ENCODE results near the gene URB1. TPM values are rescaled to one million over a fixed set of nuclear protein-coding genes. Genes with fewer than 3 reads are reported as not detected.

The URB1 gene
- total and polyA plus RNA-seq, 9 of the 15 experiments (the other 6 are each of a cell fraction or from before 2014, with no cell fraction given) = 0.97 to 53.6 (median 21.5) TPM

GRCh38 chr21:32393677-32394001 is 827 bp upstream of the URB1 start:
- ChIA-PET CTCF (ENCODE audit: low intra/inter-chr PET ratio) (interaction anchor here (0.6 kb wide), 1 partner anchor 1010 kb away, joined by 3 read pairs; no protein-coding TSS in a partner anchor), POLR2A (interaction anchor here (1.2 to 1.5 kb wide), 3 partner anchors 8 to 207 kb away, joined by 4 to 7 read pairs (median 4); no protein-coding TSS in a partner anchor)
- H3K27ac ChIP-seq (ENCODE audit: extremely low read depth, low read depth, low read length) = peak overlapping the region; percentile 84
- H3K4me1 ChIP-seq (replicated peaks in 1 of 2; ENCODE audit: control insufficient read depth in 2 of 2, insufficient read depth in 2 of 2, low read length in 2 of 2) = peaks cover 10 to 16% of the 10 kb centered on the region in 2 experiments; a peak in 3 of 5 replicates
- FAIRE-seq = no peak
- peaks cover 44% of the 10 kb centered on the region for H3K79me2 ChIP-seq (ENCODE audit: control insufficient read depth, insufficient read depth, low read length)
- H4K20me1 ChIP-seq (replicated peaks; ENCODE audit: control insufficient read depth, insufficient read depth, low read length) = peaks cover 18% of the 10 kb centered on the region
- peak overlapping the region; percentile 75 to 95 for H3K9ac ChIP-seq (ENCODE audit: insufficient read depth in 1 of 2, low read depth in 2 of 2, low read length in 2 of 2)
- intact Hi-C loops (cut with micrococcal nuclease) = loop anchor here (5.0 kb wide), 1 partner anchor 219 kb away; the partner anchor contains the start of gene CFAP298
- H3K4me2 ChIP-seq (ENCODE audit: insufficient read depth, low read length) = peak overlapping the region; percentile 89
- peak overlapping the region; percentile 89 for H2AFZ ChIP-seq (ENCODE audit: low read depth, low read length)
- H3K27me3 ChIP-seq (ENCODE audit: control insufficient read depth in 2 of 2, insufficient read depth in 2 of 2, low read length in 2 of 2) = peaks cover 1 to 4% of the 10 kb centered on the region in 2 experiments; a peak in 3 of 5 replicates
- H3K36me3 ChIP-seq (ENCODE audit: control insufficient read depth, insufficient read depth, low read length) = peaks cover 23% of the 10 kb centered on the region; the same call in 2 of the 3 replicates
- H3K4me3 ChIP-seq = peak overlapping the region; percentile 97
- 21% methylated on average over 9 of the region's 9 CpGs for WGBS (ENCODE audit: insufficient coverage, low coverage, missing lambda C conversion rate)
- H3K9me1 ChIP-seq (ENCODE audit: control insufficient read depth, insufficient read depth, low read length) = peaks cover 3% of the 10 kb centered on the region
- no peaks in the 10 kb centered on the region for H3K9me3 ChIP-seq (replicated peaks; ENCODE audit: control insufficient read depth, insufficient read depth, low read depth, low read length)
- in situ Hi-C loops (cut with MboI) = no loop called here
- BruUV-seq (replicated peaks) = no TSS peak
- no peak for ATAC-seq
- no peak for DNase-seq (ENCODE audit: extremely low read depth in 1 of 4, low spot score in 3 of 4)
- TF ChIP-seq E2F5 (CRISPR knock-in tag; IDR thresholded peaks at IDR 0.05) = 0 out of 2 replicates have a peak, but pooled peaks have one; percentile 12
- TF ChIP-seq TFE3 (CRISPR knock-in tag; IDR thresholded peaks at IDR 0.05) = no peak
- TF ChIP-seq MLLT1 (IDR thresholded peaks at IDR 0.05) = no peak; a peak in 1 of 4 replicates
- 0 out of 2 replicates have a peak, but pooled peaks have one; percentile 16 for TF ChIP-seq ZNF766 (CRISPR knock-in tag; conservative IDR thresholded peaks at IDR 0.05)
- no peak for TF ChIP-seq ZNF584 (CRISPR knock-in tag; IDR thresholded peaks at IDR 0.05; ENCODE audit: low read depth)
- TF ChIP-seq ZNF24 (IDR thresholded peaks at IDR 0.05) = no peak
- no peak for TF ChIP-seq ETS2 (tag; IDR thresholded peaks at IDR 0.05; ENCODE audit: borderline replicate concordance, poor library complexity, severe bottlenecking)
- no peak for TF ChIP-seq MYBL2 (IDR thresholded peaks at IDR 0.05; ENCODE audit: low read depth)
- TF ChIP-seq MYBL2 (CRISPR knock-in tag; IDR thresholded peaks at IDR 0.05; ENCODE audit: borderline replicate concordance) = no peak
- no peak for TF ChIP-seq SETDB1 (IDR thresholded peaks at IDR 0.05; ENCODE audit: low read length)
- no peak for TF ChIP-seq ZNF740 (CRISPR knock-in tag; IDR thresholded peaks at IDR 0.05)
- no peak for TF ChIP-seq ZNF740 (tag; IDR thresholded peaks at IDR 0.05)
- TF ChIP-seq ZNF165 (CRISPR knock-in tag; IDR thresholded peaks at IDR 0.05; ENCODE audit: borderline replicate concordance) = no peak
- no peak for TF ChIP-seq ZNF311 (CRISPR knock-in tag; IDR thresholded peaks at IDR 0.05)
- no peak for TF ChIP-seq ZC3H11A (IDR thresholded peaks at IDR 0.05; ENCODE audit: low read depth, low read length)
- 0 out of 2 replicates have a peak, but pooled peaks have one; percentile 5 for TF ChIP-seq SMARCA4 (IDR thresholded peaks at IDR 0.05)
- TF ChIP-seq MLX (CRISPR knock-in tag; conservative IDR thresholded peaks at IDR 0.05) = no peak
- 0 out of 2 replicates have a peak, but pooled peaks have one; percentile 0 for TF ChIP-seq DIDO1 (tag; IDR thresholded peaks at IDR 0.05; ENCODE audit: low read depth)
